Glutamatergic neuron (in vitro differentiated cells): Measurements from ENCODE around the gene PLK4. TPM values are rescaled to one million over a fixed set of nuclear protein-coding genes. Genes with fewer than 3 reads are reported as not detected.
"Not testable (repeated sequence)": the region's sequence is repeated elsewhere in the genome, so short reads cannot be mapped to it uniquely, and the experiment has no call there.

Experiments used
- DNase-seq: peaks from one replicate; pipeline ENCODE4 v3.0.0; 2022
- H3K27ac Mint-ChIP-seq: one replicate; pipeline ENCODE4 v1.8.0; 2020; ENCODE audit warnings: mild to moderate bottlenecking, mixed read lengths, inconsistent platforms; ENCODE audit not compliant: unreplicated experiment
- H3K27me3 Mint-ChIP-seq: one replicate; pipeline ENCODE4 v1.8.0; 2020; ENCODE audit warnings: mild to moderate bottlenecking, moderate library complexity, mixed read lengths, inconsistent platforms; ENCODE audit not compliant: unreplicated experiment
- H3K36me3 Mint-ChIP-seq: one replicate; pipeline ENCODE4 v1.8.0; 2020; ENCODE audit warnings: mild to moderate bottlenecking, mixed read lengths, inconsistent platforms; ENCODE audit not compliant: unreplicated experiment
- H3K4me1 Mint-ChIP-seq: one replicate; pipeline ENCODE4 v1.8.0; 2020; ENCODE audit warnings: mild to moderate bottlenecking, low read depth, mixed read lengths, inconsistent platforms; ENCODE audit not compliant: unreplicated experiment
- H3K4me3 Mint-ChIP-seq: one replicate; pipeline ENCODE4 v1.8.0; 2020; ENCODE audit warnings: mild to moderate bottlenecking, mixed read lengths, inconsistent platforms; ENCODE audit not compliant: unreplicated experiment
- H3K9me3 Mint-ChIP-seq: one replicate; pipeline ENCODE4 v1.8.0; 2020; ENCODE audit warnings: mild to moderate bottlenecking, moderate library complexity, mixed read lengths, inconsistent platforms; ENCODE audit not compliant: unreplicated experiment
- total RNA-seq: library from RNA; stranded (reverse); fragmentation: NEBNext Ultra II Directional; extraction: Animal tissue kit (Norgen Biotek cat#: 25700); gene quantifications from one replicate; pipeline ENCODE4 v1.2.1, GENCODE V29; 2021; ENCODE audit not compliant: unreplicated experiment
- TF ChIP-seq, protein P1 (sequence below): fragments of 200-600 bp; sonication (generic); IDR thresholded peaks from one replicate; pipeline ENCODE4 v1.5.0; 2021; ENCODE audit not compliant: partially characterized antibody, unreplicated experiment

Gene PLK4
- total RNA-seq, 1 donor from 2014 or later, result 5.6 TPM

DNA sequence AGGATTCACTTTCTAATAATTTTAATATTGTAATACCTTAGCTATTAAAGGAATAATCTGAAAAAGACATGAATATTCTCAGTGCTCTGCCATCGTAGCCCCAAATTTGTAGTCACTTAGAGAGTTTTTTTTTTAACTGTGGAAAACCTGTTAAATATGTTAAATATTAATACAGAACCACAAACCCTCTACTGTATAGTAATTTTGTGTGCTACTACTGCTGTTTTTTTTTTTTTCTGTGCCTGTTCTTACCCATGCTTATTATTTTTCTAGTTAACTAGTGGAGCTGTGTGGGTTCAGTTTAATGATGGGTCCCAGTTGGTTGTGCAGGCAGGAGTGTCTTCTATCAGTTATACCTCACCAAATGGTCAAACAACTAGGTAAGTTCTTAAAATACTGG lies 15.8 kb downstream of the PLK4 start:
- no peaks in the 10 kb centered on the region for H3K27me3 Mint-ChIP-seq
- no peaks in the 10 kb centered on the region for H3K9me3 Mint-ChIP-seq
- DNase-seq, result no peak
- TF ChIP-seq, protein P1, sequence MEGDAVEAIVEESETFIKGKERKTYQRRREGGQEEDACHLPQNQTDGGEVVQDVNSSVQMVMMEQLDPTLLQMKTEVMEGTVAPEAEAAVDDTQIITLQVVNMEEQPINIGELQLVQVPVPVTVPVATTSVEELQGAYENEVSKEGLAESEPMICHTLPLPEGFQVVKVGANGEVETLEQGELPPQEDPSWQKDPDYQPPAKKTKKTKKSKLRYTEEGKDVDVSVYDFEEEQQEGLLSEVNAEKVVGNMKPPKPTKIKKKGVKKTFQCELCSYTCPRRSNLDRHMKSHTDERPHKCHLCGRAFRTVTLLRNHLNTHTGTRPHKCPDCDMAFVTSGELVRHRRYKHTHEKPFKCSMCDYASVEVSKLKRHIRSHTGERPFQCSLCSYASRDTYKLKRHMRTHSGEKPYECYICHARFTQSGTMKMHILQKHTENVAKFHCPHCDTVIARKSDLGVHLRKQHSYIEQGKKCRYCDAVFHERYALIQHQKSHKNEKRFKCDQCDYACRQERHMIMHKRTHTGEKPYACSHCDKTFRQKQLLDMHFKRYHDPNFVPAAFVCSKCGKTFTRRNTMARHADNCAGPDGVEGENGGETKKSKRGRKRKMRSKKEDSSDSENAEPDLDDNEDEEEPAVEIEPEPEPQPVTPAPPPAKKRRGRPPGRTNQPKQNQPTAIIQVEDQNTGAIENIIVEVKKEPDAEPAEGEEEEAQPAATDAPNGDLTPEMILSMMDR, result no peak
- no peak overlapping the region for H3K27ac Mint-ChIP-seq
- no peaks in the 10 kb centered on the region for H3K36me3 Mint-ChIP-seq
- no peak overlapping the region for H3K4me3 Mint-ChIP-seq
- no peaks in the 10 kb centered on the region for H3K4me1 Mint-ChIP-seq

DNA sequence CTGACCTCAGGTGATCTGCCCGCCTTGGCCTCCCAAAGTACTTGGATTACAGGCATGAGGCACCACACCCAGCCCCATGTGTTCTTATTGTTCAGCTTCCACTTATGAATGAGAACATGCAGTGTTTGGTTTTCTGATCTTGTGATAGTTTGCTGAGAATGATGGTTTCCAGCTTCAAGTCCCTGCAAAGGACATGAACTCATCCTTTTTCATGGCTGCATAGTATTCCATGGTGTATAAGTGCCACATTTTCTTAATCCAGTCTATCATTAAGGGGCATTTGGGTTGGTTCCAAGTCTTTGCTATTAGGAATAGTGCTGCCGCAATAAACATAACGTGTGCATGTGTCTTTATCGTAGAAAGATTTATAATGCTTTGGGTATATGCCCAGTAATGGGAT lies 19.0 kb downstream of the PLK4 start:
- not testable (repeated sequence) for H3K9me3 Mint-ChIP-seq, H3K27ac Mint-ChIP-seq, DNase-seq, H3K4me1 Mint-ChIP-seq, H3K4me3 Mint-ChIP-seq, H3K36me3 Mint-ChIP-seq, H3K27me3 Mint-ChIP-seq

DNA sequence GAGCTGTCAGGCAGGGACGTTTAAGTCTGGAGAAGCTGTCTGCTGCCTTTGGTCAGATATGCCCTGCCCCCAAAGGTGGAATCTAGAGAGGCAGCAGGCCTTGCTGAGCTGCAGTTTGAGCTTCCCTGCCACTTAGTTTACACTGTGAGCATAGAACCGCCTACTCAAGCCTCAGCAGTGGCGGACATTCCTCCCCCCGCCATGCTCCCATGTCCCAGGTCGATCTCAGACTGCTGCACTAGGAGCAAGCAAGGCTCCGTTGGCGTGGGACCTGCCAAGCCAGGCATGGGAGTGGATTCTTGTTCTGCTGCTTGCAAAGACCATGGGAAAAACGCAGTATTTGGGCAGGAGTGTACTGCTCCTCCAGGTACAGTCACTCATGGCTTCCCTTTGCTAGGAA lies 24.3 kb downstream of the PLK4 start:
- H3K9me3 Mint-ChIP-seq, result no peaks in the 10 kb centered on the region
- no peaks in the 10 kb centered on the region for H3K4me1 Mint-ChIP-seq
- H3K36me3 Mint-ChIP-seq, result no peaks in the 10 kb centered on the region
- H3K27ac Mint-ChIP-seq, result no peak overlapping the region
- no peaks in the 10 kb centered on the region for H3K27me3 Mint-ChIP-seq
- no peak overlapping the region for H3K4me3 Mint-ChIP-seq
- TF ChIP-seq, protein P1, result no peak
- no peak for DNase-seq

DNA sequence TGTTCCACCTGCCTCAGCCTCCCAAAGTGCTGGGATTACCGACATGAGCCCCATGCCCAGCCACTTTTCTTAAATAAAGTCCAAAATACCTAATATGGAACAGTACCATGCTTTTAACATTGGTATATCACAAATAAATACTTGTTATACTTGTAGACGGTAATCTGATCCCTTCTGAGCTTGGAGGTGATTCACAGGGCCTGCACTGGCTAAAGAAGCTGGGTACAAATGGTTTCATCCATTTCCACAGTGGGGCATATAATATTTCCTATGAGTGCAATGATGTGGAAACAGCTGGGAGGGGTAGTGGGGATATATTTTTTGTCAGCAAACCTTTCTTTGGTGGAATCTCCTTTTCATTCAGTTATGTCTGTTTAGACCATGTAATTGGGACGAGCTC lies 35.8 kb downstream of the PLK4 start:
- Mint-ChIP-seq H3K4me1 (no peaks in the 10 kb centered on the region), H3K4me3 (no peak overlapping the region), H3K27ac (no peak overlapping the region), H3K27me3 (peaks cover 2% of the 10 kb centered on the region), H3K9me3 (no peaks in the 10 kb centered on the region), H3K36me3 (no peaks in the 10 kb centered on the region)
- TF ChIP-seq, protein P1, result no peak
- DNase-seq, result no peak

DNA sequence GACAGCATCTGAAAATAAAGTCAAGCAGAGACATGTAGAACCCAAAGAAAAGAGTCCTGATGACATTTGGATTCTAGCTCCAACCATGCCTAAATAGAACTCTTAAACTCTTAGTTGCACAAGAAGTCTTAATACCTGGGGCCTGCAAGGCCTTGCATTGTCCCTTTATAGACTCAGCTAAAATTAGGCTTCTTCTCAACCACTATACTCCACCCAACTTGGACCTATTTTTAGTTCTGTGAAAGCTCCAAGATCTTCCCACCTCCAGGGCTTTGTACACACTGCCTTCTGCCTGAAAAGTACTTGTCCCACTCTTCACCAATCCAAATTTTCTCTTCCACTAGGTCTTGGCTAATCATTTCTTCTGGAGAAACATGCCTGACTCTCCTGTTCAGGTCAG lies 36.5 kb downstream of the PLK4 start:
- H3K27me3 Mint-ChIP-seq, result peaks cover 2% of the 10 kb centered on the region
- no peak overlapping the region for H3K4me3 Mint-ChIP-seq
- TF ChIP-seq, protein P1, result no peak
- no peaks in the 10 kb centered on the region for H3K4me1 Mint-ChIP-seq
- DNase-seq, result no peak
- no peaks in the 10 kb centered on the region for H3K36me3 Mint-ChIP-seq
- no peaks in the 10 kb centered on the region for H3K9me3 Mint-ChIP-seq
- H3K27ac Mint-ChIP-seq, result no peak overlapping the region

DNA sequence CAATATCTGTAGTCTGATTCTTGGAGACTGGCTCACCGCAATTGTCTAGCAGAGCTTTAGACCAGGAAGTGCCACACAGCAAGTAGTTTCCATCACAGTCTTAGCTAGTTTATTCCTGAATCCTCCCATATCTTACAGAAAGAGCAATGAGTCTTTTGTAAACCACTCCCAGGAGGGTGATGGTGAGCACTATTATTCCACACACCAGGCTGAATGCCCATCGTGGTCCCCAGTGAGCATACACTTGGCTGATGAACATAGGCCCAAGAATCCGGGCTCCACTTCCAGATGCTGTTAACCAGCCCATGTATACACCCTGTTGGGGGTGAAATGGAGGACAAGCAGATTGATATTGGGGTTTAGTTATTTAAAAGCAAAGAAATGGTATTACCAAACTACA lies 39.8 kb downstream of the PLK4 start:
- Mint-ChIP-seq H3K36me3 (no peaks in the 10 kb centered on the region), H3K27ac (no peak overlapping the region)
- DNase-seq, result no peak

More for the DNA sequence above, 39.8 kb downstream of the PLK4 start:
- TF ChIP-seq, protein P1, result no peak
- no peaks in the 10 kb centered on the region for H3K4me1 Mint-ChIP-seq
- H3K27me3 Mint-ChIP-seq, result no peaks in the 10 kb centered on the region
- H3K4me3 Mint-ChIP-seq, result no peak overlapping the region
- H3K9me3 Mint-ChIP-seq, result no peaks in the 10 kb centered on the region
